IPS-18a (cell line): ENCODE measurements around the gene IL9.

Experiments
- H3K27ac ChIP-seq: one replicate; pipeline ENCODE4 v1.5.1; 2013; ENCODE audit warnings: low read length
- H3K27me3 ChIP-seq: one replicate; pipeline ENCODE4 v1.6.1; 2013; ENCODE audit warnings: mild to moderate bottlenecking, low read length; ENCODE audit not compliant: control insufficient read depth, insufficient read depth
- H3K36me3 ChIP-seq: one replicate; pipeline ENCODE4 v1.6.1; 2013; ENCODE audit warnings: low read depth, low read length; ENCODE audit not compliant: control insufficient read depth
- H3K4me1 ChIP-seq: one replicate; pipeline ENCODE4 v1.6.1; 2013; ENCODE audit warnings: low read depth, low read length; ENCODE audit not compliant: control insufficient read depth
- H3K4me3 ChIP-seq: one replicate; pipeline ENCODE4 v1.5.1; 2013; ENCODE audit warnings: low read length
- H3K9ac ChIP-seq: one replicate; pipeline ENCODE4 v1.6.1; 2013; ENCODE audit warnings: mild to moderate bottlenecking, low read length, moderate library complexity
- H3K9me3 ChIP-seq: one replicate; pipeline ENCODE4 v1.6.1; 2013; ENCODE audit warnings: low read depth, low read length; ENCODE audit not compliant: control insufficient read depth

Gene IL9

GRCh38 chr5:135916638-135917263 is 21.1 kb upstream of the IL9 start:
- H3K9me3 ChIP-seq, result no peaks in the 10 kb centered on the region

GRCh38 chr5:135915466-135916001 is 19.9 kb upstream of the IL9 start:
- H3K27ac ChIP-seq, result no peak overlapping the region
- H3K9ac ChIP-seq, result no peak overlapping the region
- H3K9me3 ChIP-seq, result no peaks in the 10 kb centered on the region
- no peaks in the 10 kb centered on the region for H3K4me1 ChIP-seq
- H3K36me3 ChIP-seq, result no peaks in the 10 kb centered on the region
- no peaks in the 10 kb centered on the region for H3K27me3 ChIP-seq
- no peak overlapping the region for H3K4me3 ChIP-seq

More at GRCh38 chr5:135916638-135917263, 21.1 kb upstream of the IL9 start:
- Histone ChIP-seq H3K27ac (no peak overlapping the region), H3K4me3 (no peak overlapping the region), H3K4me1 (no peaks in the 10 kb centered on the region), H3K9ac (no peak overlapping the region), H3K36me3 (no peaks in the 10 kb centered on the region), H3K27me3 (no peaks in the 10 kb centered on the region)

GRCh38 chr5:135913713-135914626 is 18.3 kb upstream of the IL9 start:
- H3K9ac ChIP-seq, result no peak overlapping the region
- H3K4me3 ChIP-seq, result no peak overlapping the region
- H3K36me3 ChIP-seq, result no peaks in the 10 kb centered on the region
- no peaks in the 10 kb centered on the region for H3K27me3 ChIP-seq
- H3K9me3 ChIP-seq, result no peaks in the 10 kb centered on the region
- no peaks in the 10 kb centered on the region for H3K4me1 ChIP-seq
- H3K27ac ChIP-seq, result no peak overlapping the region

- no peaks in the 10 kb centered on the region for H3K36me3 ChIP-seq
- no peak overlapping the region for H3K27ac ChIP-seq
- no peak overlapping the region for H3K9ac ChIP-seq
- H3K4me1 ChIP-seq, result no peaks in the 10 kb centered on the region
- no peaks in the 10 kb centered on the region for H3K27me3 ChIP-seq
- H3K4me3 ChIP-seq, result no peak overlapping the region
- H3K9me3 ChIP-seq, result no peaks in the 10 kb centered on the region
Measured at GRCh38 chr5:135905144-135905543, 9.5 kb upstream of the IL9 start.

DNA sequence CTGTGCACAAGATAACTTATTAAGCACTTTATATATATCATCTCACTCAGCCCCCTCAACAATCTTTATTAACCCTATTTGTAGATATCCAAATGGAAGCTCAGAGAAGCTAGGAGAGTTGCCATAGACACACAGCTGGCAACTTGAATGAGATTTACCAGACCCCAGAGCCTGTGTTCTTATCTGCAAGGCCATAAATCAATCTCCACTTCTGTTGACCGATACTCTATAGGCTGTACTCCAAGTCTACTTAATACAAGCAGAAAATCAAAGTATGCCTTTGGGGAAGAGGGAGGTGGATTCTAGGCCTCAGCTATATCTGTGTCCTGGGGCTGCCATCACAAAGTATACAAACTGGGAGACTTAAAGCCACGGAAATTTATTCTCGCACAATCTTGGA is 6.0 kb upstream of the IL9 start:
- H3K36me3 ChIP-seq, result no peaks in the 10 kb centered on the region
- H3K27me3 ChIP-seq, result no peaks in the 10 kb centered on the region
- H3K4me1 ChIP-seq, result no peaks in the 10 kb centered on the region
- H3K27ac ChIP-seq, result no peak overlapping the region
- no peak overlapping the region for H3K4me3 ChIP-seq
- no peak overlapping the region for H3K9ac ChIP-seq
- H3K9me3 ChIP-seq, result no peaks in the 10 kb centered on the region

GRCh38 chr5:135900276-135900675 is 4.6 kb upstream of the IL9 start:
- Histone ChIP-seq H3K27me3 (no peaks in the 10 kb centered on the region), H3K4me1 (no peaks in the 10 kb centered on the region), H3K4me3 (no peak overlapping the region), H3K36me3 (no peaks in the 10 kb centered on the region), H3K9me3 (no peaks in the 10 kb centered on the region), H3K9ac (no peak overlapping the region), H3K27ac (no peak overlapping the region)

DNA sequence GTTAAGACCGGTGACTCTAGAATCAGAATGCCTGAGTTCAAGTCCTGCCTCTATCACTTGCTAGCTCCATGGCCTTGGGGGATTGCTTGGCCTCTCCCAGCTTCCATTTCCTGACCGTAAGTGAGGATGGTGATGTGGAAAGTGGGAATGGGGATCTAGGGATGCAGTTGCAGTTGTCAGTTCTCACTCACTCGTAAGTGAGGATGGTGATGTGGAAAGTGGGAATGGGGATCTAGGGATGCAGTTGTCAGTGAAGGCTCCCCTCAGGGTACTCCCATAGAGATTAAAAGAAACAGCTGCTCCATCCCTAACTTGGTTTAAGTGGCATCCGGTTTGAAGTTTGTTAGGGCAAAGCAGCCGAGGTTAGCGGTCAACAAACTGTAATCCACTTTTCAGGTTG is 3.0 kb upstream of the IL9 start:
- Histone ChIP-seq H3K9me3 (no peaks in the 10 kb centered on the region), H3K27me3 (no peaks in the 10 kb centered on the region), H3K27ac (no peak overlapping the region), H3K9ac (no peak overlapping the region), H3K36me3 (no peaks in the 10 kb centered on the region), H3K4me1 (no peaks in the 10 kb centered on the region), H3K4me3 (no peak overlapping the region)

GRCh38 chr5:135894789-135895188 is 852 bp downstream of the IL9 start:
- Histone ChIP-seq H3K36me3 (no peaks in the 10 kb centered on the region), H3K27ac (no peak overlapping the region), H3K27me3 (no peaks in the 10 kb centered on the region), H3K9ac (no peak overlapping the region), H3K9me3 (no peaks in the 10 kb centered on the region), H3K4me3 (no peak overlapping the region), H3K4me1 (no peaks in the 10 kb centered on the region)

- H3K4me1 ChIP-seq, result no peaks in the 10 kb centered on the region
- H3K9me3 ChIP-seq, result no peaks in the 10 kb centered on the region
- H3K27me3 ChIP-seq, result no peaks in the 10 kb centered on the region
- no peak overlapping the region for H3K27ac ChIP-seq
- H3K9ac ChIP-seq, result no peak overlapping the region
- no peaks in the 10 kb centered on the region for H3K36me3 ChIP-seq
- no peak overlapping the region for H3K4me3 ChIP-seq
Measured at GRCh38 chr5:135894276-135894675, 1.4 kb downstream of the IL9 start.

DNA sequence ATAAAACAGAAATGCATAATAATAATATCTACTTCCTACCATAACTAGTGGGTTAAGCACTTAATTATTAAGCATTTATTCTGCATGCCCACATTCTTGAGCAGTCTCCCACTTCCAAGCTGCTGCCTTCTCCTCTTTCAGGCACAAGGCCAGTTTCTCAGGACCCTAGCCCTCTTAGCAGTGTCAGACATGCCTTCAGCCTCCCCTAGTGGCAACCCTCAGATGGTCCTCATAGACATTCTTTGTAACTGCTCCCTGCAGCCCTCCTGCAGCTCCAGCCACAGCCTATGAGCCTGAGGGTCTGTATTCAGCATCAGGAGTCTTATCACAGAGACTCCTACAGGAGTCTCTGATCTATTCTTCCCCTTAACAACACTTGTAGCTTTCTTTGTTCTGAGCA is 3.9 kb downstream of the IL9 start:
- no peak overlapping the region for H3K4me3 ChIP-seq
- peaks cover 14% of the 10 kb centered on the region for H3K27me3 ChIP-seq
- H3K36me3 ChIP-seq, result no peaks in the 10 kb centered on the region
- no peak overlapping the region for H3K9ac ChIP-seq
- H3K9me3 ChIP-seq, result no peaks in the 10 kb centered on the region
- no peaks in the 10 kb centered on the region for H3K4me1 ChIP-seq
- no peak overlapping the region for H3K27ac ChIP-seq

GRCh38 chr5:135891268-135891667 is 4.4 kb downstream of the IL9 start:
- H3K9ac ChIP-seq, result no peak overlapping the region
- no peaks in the 10 kb centered on the region for H3K4me1 ChIP-seq
- no peak overlapping the region for H3K27ac ChIP-seq
- H3K36me3 ChIP-seq, result no peaks in the 10 kb centered on the region
- H3K4me3 ChIP-seq, result no peak overlapping the region
- no peaks in the 10 kb centered on the region for H3K9me3 ChIP-seq
- peaks cover 14% of the 10 kb centered on the region for H3K27me3 ChIP-seq
